Hematopoietic multipotent progenitor cell treated with erythropoietin and hydrocortisone succinate and interleukin-3 and kit ligand, for 15 days (in vitro differentiated cells): ENCODE results near the gene PRSS57.
"Not testable (repeated sequence)": the region's sequence is repeated elsewhere in the genome, so short reads cannot be mapped to it uniquely, and the experiment has no call there.

Experiments
- DNase-seq: peaks from one replicate; pipeline ENCODE4 v3.0.0-alpha.2; 2015; ENCODE audit warnings: low spot score

PRSS57 gene

DNA sequence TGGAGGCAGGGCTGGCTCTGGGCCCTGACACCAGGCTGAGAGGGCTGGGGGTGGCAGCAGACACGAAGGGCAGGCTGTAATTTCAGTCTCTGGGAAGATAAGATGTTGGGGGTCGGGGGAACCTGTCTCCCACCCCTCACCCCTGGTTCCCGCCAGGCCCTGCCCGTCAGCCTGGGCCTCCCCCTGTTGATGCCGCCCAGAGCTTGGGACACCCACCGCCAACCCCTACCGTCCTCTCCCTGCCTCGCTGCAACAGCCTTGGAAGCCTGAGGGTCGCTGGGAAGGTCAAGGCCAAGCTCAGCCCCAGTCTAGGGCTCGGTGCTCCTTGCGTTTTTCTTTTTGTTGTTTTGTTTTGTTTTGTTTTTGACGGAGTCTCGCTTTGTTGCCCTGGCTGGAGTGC lies 28.0 kb upstream of the PRSS57 start:
- DNase-seq, result no peak

DNA sequence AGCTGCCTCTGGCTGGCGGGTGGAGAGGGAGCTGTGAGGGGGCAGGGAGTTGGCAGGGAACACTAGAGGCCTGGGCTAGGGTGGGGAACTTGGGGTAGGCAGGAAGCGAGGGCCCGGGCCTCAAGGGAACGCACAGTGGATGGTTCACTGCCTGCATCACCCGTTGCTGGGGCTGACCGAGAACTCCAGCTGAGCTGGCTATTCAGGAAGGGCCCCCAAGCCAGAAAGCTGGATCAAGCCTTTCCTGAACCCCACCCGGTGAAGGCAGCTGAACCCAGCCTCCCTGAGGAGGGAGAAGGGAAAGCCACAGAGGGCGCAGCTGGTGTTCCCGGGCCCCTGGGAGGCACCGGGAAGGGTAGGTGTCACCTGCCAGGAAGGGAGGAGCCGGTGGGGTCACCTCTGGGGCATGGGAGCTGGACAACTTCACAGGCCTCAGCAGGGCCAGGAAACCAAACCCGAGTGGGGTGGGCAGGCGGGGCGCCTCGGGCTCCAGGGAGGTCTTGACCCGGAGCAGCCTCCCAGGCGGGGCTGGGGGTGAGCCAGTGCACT lies 27.4 kb upstream of the PRSS57 start:
- no peak for DNase-seq

DNA sequence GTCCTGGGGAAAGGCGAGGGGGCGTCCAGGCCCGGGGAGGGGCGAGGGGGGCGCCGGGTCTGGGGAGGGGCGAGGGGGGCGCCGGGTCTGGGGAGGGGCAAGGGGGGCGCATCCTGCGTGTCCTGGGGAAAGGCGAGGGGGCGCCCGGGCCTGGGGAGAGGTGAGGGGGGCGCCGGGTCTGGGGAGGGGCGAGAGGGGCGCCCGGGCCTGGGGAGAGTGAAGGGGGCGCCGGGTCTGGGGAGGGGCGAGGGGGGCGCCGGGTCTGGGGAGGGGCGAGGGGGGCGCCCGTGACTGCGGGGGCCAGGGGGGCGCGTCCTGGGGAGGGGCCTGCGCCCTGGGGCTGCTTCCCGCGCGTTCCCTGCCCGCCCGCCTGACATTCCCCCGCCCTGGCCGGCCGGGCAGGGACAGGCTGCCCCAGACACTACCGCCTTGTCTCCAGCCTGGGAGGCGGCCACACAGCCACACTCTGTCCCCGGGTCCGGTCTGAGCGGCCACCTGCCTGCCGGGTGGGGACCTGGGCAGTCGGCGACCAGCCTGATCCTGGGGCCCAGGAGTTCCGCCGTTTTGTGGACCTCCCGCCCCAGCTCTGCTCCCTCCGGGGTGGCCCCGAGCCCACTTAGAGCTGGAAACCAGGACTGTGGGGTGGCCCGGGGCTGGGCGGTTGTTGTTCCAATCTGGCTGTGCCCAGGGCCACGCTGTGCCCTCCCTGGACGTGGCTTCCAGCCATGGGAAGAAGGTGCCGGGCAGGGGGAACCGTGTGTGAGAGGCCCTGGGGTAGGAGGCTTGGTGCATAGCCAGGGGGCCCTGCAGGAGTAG lies 25.3 kb upstream of the PRSS57 start:
- no peak for DNase-seq

DNA sequence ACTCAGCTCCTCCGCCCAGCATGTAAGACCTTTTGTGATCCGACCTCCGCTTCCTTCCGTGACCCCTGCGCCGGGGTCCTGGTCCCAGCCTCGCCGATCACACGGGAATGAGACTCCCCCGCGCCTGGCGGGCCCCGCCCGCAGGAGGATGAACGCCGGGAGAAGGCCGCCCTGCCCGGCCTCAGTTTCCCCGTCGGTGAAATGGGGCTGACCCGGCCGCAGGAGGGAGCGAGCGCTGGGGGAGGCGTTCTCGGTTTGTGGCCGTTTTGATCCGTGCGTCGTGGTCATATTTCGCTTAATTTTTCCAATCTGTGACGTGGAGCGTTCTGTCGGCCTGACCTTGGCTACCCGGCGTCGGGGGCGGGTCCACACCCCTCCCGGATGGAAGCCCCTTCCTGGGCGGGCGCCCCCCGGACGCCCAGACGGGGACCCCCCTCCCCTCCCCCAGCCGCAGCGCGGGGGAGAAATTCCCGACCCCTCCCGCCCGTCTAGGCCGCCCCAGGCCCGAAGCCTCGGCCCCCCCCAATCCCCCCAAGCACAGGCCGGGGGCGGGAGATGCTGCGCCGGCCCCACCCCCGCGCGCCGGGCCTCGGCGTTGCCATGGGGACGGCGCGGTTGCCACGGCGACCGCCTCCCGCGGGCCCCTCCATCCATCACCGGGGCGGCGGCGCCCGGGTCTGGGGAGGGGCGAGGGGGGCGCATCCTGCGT lies 24.5 kb upstream of the PRSS57 start:
- no peak for DNase-seq

DNA sequence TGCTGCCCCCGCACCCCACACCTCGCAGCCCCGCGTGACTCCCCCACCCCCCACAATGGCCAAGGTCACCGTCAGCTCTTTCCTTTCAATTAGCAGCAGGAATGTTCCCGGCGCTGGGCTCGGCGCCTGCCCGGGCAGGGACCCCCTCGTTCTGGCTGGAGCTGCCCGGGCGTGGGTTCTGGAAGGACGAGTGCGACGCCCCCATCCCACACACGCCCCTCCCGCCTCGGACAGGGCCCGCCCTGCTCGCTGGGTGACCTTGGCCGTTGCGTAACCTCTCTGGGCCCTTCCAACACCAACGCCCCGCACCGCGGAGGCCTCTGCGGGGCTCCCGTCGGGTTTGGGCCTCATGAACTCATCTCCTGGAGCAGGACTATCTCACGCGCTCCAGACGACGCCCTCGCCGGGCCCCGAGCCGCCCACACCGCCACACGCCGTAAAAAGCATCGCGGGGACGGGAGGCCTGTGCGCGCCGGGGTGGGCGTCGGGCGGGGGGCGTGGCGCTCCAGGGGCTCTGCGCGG lies 23.8 kb upstream of the PRSS57 start:
- DNase-seq, result no peak

DNA sequence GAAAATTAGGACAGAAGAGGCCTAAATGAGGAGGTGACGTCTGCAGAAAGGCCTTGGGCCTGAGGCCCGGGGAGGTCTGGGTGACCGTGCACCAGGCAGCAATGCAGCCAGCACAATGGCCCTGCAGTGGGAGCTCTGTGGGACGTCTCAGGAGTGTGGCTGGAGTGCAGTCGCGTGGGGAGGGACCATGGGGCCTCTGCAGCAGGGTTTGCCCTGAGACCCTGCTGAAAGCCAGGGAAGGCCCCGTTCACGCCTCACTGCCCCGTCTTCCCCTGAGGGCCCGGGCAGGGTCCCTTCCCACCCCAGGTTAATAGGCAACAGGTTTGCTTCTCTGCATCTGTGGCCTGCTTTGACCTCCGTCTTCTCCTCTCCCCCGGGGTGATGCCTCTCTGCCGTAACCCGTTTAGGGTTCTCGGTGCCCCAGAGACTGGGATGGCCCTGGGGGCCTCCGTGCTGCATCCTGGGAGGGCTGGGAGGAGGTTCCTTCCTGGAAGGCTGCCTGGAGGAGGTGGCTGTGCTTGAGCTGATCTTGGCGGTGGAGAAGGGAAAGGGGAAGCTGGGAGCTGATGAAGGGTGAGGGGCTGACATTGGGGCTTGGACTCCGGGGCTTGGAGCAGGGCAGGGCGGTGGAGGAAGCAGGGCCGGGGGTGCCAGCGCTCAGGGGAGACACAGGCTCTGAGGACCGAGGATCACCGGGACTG lies 23.1 kb upstream of the PRSS57 start:
- no peak for DNase-seq

DNA sequence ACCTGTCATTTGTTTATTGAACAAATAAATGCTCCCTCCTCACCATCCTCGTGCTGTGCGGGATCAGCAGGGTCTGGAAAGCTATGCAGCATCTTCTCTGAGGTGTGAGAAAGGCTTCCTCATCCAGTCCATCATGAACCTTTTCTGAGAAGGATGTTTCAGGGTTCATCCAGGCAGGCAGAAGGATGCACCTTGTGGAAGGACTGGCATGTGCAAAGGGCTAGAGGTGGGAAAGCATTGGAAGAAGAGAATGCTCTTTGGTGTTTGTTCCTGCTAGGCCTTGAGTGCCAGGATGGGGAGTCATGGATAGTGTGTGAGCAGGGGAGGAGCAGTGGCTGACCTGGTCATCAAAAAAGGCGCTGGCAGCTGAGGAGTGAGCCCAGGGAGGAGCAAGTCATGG lies 20.1 kb upstream of the PRSS57 start:
- no peak for DNase-seq

DNA sequence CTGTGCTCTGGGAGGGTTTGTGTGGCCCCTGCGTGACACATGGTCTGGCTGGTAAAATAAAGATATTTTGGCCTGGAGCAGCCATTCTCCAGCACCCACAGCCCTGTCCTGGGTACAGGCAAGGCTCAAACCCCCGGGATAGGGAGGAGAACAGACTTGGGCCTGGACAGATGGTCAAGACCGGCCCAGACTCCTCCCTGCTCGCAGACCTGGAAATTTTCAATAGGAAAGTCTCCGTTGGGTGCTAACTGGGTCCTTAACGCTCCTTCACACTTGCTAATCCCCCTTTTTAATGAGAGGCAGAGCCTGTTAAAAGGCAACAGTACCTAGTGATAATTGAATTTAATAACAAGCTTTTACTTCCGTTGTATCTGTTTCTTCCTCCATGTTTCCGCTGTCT lies 16.0 kb upstream of the PRSS57 start:
- no peak for DNase-seq

DNA sequence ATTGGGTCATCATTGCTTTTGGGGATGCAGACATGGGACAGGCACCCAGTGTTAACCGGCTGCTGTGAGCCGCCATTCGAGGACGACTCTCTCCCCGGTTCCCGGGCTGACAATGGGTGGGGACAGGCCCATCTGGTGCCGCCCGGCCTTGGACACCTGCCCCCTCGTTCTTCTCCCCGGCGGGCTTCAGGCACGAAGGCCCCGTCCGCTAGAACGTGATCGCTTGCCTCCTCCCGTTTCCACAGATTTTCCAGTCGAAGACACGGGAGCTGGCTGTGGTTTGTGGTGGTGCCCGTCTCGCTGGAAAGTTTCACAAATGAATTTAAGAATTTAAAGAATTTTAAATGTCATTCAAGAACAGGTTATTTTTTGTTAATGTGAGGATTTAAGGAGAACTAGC lies 15.5 kb upstream of the PRSS57 start:
- no peak for DNase-seq

DNA sequence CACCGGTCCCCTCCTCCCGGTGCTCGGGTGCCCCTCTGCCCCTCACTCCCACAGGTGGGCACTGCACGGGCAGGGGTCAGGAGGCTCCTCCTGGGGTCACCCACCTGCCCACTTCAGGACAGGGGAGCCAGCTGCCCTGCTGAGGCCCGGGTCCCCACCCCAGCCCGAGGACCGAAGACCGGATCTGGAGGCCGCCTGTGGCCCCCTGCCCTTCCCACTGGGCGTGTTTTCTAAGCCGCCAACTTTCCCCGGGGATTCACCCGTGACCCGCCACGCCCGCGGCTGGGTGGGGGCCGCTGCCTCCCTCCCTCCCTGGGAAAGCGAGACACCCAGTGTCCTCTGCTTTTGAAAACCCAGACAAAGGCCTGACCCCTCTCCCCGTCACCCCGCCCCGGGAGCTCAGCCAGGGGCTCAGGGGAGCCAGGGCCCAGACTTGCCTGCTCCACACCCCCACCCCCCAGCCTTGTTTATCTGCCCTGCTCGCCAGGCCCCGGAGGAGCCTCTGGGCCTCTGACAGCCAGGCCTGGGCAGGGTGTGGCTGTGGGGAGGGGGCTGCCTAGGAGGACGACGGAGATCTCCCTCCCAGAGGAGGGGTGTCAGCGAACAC lies 14.8 kb upstream of the PRSS57 start:
- DNase-seq, result no peak

DNA sequence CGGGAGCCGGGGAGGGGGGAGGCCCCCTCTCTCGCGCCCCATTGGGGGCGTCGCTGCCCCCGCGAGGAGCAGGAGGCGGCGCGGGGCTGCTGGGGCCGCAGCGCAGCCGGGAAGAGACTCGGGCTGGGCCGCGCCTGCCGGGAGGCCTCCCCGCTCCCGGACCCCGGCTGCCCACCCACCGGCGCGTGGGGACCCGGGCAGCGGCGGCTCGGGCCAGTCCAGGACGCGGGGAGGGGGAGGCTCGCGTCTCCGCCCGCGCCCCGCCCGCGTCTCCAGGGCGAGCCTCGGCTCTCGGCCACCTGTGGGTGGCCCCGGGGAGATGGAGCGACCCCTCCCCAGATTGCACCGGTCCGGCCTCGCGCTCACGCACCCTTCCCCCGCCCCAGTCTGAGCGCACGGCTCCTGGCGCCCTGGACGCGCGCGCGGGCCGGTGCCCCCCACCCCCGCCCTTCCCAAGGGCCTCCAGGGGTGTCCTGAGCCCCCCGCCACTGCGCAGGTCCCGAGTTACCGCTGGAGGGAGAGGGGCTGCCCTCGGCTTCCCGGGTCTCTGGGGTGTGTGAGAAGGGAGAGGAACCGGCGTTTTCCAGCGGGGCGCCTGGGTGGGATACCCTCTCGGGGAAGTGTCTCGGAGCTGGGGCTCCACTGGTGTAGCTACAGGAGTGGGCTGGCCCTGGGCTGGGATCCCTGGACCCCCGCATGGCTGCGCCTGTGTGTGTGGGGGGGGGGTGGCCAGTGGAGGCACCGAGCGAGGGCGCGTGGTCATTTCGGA lies 14.1 kb upstream of the PRSS57 start:
- no peak for DNase-seq

DNA sequence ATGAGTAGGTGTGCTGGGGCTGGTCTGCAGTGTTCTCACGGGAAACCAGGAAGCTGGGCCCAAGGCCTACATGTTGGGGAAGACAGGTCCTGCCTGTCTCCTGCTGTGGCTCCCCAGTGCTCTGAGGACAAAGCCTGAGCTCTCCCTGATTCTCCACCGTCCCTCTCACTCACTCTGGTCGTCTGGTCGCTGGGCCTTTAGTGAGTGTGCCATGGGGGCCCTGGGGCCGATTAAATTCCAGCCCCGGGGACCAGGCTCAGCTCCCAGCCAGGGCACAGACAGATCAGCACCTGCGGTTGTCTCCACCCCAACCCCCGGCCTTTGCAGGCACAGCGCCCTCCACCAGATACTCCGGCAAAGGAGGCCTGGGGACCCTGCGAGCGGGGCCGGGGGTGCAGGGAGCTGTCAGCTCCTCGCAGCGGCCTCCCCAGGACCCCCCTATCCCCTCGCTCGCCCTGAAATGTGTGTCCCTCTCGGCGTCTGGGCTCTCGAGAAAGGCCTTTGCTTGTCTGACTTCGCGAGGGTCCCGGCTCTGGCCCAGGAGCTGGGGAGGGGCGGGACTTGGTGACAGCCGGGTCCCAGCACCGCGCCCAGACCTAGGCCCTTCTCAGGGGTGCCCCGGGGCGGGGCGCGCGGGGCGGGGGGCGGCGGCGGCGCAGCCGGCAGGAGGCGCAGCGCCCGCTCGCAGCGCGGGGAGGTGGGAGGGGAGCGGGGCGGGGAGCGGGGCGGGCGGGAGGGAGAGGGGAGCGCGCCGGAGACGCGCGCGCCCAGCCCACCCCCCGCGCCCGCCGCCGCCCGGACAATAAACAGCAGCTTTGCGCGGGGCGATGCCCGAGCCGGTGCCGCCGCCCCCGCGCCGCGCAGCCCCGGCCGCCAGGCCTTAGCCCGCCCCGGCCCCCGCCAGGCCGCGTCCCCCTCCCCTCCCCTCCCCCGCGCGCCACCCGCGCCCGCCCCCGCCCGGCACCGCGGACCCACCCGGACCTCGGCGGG lies 13.2 kb upstream of the PRSS57 start, which contains the start of gene PALM:
Gene PALM (plus strand): TSS at position 782 of the 990 bp plus-strand sequence. CDS start 212 bp downstream, outside the sequence.
- DNase-seq, result no peak

DNA sequence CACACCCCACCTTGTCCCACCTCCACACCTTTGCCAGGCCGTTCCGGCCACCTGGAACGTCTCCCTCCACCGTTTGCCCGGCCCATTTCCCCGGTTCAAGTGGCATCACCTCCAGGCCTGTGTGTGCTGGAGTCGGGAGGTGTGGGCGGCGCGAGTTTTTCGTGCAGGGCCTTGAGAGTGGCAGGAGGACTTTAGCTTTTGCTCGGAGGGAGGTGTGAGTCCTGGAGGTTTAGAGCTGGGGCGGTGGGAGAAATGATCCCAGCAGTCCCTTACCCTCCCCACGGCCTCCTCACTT lies 9.1 kb upstream of the PRSS57 start:
- DNase-seq, result no peak

DNA sequence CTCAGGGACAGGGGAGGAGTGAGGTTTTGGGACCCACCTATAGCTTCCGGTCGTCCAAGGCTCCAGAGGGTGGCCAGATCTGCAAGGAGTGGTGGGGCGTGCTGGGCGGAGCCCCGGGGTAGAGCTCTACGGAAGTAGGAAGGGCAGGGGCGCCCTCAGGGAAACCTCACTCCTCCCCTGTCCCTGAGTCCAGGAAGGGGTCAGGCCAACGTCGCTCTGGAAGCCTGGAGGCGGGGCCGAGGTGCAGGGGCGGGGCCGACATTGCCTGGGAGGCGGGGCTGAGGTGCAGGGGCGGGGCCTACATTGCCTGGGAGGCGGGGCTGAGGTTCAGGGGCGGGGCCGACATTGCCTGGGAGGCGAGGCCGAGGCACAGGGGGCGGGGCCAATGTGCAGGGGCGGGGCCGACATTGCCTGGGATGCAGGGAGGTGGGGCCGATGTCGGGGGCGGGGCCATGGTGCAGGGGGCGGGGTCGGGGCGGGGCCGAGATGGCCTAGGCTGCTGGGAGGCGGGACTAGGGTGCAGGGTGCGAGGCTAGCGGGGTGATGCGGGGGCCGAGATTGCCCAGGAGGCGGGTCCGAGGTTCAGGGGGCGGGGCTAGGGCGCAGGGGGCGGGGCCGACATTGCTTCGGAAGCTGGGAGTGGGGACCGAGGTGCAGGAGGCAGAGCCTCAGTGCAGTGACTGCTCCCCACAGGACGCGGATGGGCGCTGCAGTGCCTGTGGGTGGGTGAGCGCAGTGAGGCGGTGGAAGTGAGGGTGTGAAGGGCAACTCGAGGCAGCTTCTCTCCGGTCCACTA lies 8.6 kb upstream of the PRSS57 start:
- DNase-seq, result peak; percentile 72

DNA sequence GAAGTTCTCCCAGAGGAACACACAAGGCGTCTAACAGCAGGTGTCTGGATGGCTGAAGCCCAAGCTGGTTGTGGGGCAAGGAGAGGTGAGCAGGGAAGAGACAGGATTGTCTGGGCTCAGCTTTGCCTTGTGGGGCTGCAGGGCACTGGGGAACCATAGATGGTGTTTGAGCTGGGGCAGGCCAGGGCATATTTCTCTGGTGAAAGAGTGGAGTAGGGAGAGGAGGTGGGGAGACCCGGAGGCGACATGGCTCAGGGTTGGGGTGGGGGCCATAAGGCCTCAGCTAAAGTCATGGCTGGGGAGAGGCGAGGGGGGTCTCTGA lies 8.0 kb upstream of the PRSS57 start:
- DNase-seq, result no peak

DNA sequence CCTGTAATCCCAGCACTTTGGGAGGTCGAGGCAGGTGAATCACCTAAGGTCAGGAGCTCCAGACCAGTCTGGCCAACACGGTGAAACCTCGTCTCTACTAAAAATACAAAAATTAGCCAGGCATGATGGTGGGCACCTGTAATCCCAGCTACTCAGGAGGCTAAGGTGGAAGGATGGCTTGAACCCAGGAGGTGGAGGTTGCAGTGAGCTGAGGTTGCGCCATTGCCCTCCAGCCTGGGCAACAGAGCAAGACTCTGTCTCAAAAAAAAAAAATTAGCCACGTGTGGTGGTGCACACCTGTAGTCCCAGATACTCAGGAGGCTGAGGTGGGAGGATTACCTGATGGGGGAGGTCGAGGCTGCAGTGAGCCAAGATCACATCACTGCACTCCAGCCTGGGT lies 7.6 kb upstream of the PRSS57 start:
- DNase-seq, result not testable (repeated sequence)

DNA sequence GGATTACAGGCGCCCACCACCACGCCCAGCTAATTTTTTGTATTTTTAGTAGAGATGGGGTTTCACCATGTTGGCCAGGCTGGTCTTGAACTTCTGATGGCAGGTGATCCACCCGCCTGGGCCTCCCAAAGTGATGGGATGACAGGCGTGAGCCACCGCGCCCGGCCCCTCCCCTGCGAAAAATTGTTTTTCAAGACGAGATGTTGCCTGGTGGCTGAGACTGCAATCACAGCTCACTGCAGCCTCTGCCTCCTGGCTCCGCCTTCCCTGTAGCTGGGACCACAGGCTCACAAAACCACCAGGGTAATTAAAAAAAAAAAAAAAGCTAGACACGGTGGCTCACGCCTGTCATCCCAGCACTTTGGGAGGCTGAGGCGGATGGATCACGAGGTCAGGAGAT lies 4.6 kb upstream of the PRSS57 start:
- not testable (repeated sequence) for DNase-seq

DNA sequence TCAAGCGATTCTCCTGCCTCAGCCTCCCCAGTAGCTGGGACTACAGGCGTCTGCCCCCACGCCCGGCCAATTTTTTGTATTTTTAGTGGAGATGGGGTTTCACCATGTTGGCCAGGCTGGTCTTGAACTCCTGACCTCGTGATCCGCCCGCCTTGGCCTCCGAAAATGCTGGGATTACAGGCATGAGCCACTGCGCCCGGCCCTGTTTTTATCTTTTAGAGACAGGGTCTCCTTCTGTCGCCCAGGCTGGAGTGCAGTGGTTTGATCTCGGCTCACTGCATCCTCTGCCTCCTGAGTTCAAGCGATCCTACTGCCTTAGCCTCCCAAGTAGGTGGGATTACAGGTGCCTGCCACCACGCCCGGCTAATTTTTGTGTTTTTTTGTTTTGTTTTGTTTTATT lies 3.3 kb upstream of the PRSS57 start:
- DNase-seq, result not testable (repeated sequence)
